Esophagus (tissue), 2 donors: ENCODE data around the gene PRR30. TPM values are rescaled to one million over a fixed set of nuclear protein-coding genes. Genes with fewer than 3 reads are reported as not detected.
"Not testable (repeated sequence)": the region's sequence is repeated elsewhere in the genome, so short reads cannot be mapped to it uniquely, and the experiment has no call there.

ENCODE experiments used
- H3K27ac ChIP-seq, 2 donors: one replicate each; pipeline ENCODE4 v1.5.1; 2013; ENCODE audit warnings: low read depth in 2 of 2, mild to moderate bottlenecking in 2 of 2, inconsistent platforms in 1 of 2, low read length in 1 of 2, moderate library complexity in 1 of 2
- H3K27me3 ChIP-seq, 2 donors: one replicate each; pipeline ENCODE4 v1.6.1; 2013; ENCODE audit warnings: low read length in 2 of 2, control low read depth in 1 of 2, mild to moderate bottlenecking in 1 of 2; ENCODE audit not compliant: insufficient read depth in 2 of 2, control insufficient read depth in 1 of 2
- H3K36me3 ChIP-seq, 2 donors: one replicate each; pipeline ENCODE4 v1.6.1; 2013; ENCODE audit warnings: low read length in 1 of 2; ENCODE audit not compliant: control insufficient read depth in 2 of 2, insufficient read depth in 2 of 2
- H3K4me1 ChIP-seq, 2 donors: one replicate each; pipeline ENCODE4 v1.6.1; 2013; ENCODE audit warnings: low read length in 1 of 2; ENCODE audit not compliant: control insufficient read depth in 2 of 2, insufficient read depth in 2 of 2
- H3K4me3 ChIP-seq, 2 donors: one replicate each; pipeline ENCODE4 v1.5.1; 2013; ENCODE audit warnings: low read length in 2 of 2, mild to moderate bottlenecking in 2 of 2, low read depth in 1 of 2, moderate library complexity in 1 of 2
- H3K9me3 ChIP-seq, 2 donors: one replicate each; pipeline ENCODE4 v1.6.1; 2013; ENCODE audit warnings: mild to moderate bottlenecking in 2 of 2, low read depth in 1 of 2, low read length in 1 of 2, moderate library complexity in 1 of 2; ENCODE audit not compliant: control insufficient read depth in 2 of 2, insufficient read depth in 1 of 2
- WGBS, 2 donors: extraction: QIAGEN DNeasy Blood & Tissue Kit; methylation state at CpG; one replicate each; pipeline ENCODE4 v1.1.7; 2013; 5-methylcytosine and 5-hydroxymethylcytosine counted together
- polyA plus RNA-seq, 2 donors: library from polyadenylated mRNA; stranded (reverse); fragments of 200-250 nt; gene quantifications; one replicate each; pipeline ENCODE4 v1.2.3, GENCODE V29; 2013
- donor health status: healthy with polysubstance abuse.
- donor health status: Bipolar disorder and iron deficiency.

Gene PRR30
- polyA plus RNA-seq, 2 donors, result not detected

DNA sequence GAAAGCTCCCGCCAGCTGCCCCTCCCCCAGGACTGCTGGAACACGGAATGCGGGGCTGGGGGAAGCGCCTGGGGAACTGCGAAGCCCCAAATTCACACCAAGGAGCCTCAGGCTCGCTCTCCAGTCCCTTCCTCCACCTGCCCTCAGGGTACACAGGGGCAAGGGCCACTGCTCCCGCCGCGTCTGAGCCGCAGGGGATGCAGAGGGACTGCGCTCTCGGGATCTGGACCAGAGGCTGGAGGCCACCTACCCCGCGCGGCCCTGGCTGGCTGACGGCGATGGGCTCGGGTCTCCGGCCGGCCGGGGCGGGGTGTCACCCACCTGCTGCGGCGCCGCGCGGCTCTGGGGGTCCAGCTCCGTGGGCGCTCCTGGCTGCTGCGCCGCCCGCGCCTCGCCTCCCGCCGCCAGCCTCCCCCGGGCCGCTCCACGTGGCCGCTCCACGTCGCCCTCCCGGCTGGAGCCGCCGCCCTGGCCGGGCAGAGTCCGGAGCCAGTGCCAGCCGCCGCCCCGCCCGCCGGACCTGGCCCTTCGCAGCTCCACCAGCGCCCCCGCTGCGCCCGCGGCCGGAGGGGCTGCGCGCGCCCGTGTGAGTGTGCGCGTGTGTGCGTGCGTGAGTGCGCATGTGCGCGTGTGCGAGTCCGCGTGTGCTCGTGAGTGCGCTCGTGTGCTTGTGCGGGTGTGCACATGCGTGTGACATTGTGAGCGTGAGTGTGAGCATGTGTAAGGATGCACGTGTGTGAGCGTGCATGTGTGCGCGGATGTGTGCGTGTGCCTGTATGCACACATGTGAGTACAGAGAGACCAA, 20.5 kb downstream of the PRR30 start, which contains the start of gene CGREF1:
CGREF1 (minus strand) TSS at position 604 of the 805 bp plus-strand sequence. CDS start 14,762 bp downstream, outside the sequence.
- Histone ChIP-seq H3K36me3 (no peaks in the 10 kb centered on the region), H3K4me1 (peaks cover 7 to 8% of the 10 kb centered on the region in 2 donors), H3K27ac (no peak within 1 kb of the TSS), H3K4me3 (peak within 1 kb of the TSS; percentile 44 to 56), H3K27me3 (no peaks in the 10 kb centered on the region), H3K9me3 (no peaks in the 10 kb centered on the region)
- WGBS, 2 donors, result 3 to 4% methylated on average over 51 to 84 of the region's 84 CpGs

DNA sequence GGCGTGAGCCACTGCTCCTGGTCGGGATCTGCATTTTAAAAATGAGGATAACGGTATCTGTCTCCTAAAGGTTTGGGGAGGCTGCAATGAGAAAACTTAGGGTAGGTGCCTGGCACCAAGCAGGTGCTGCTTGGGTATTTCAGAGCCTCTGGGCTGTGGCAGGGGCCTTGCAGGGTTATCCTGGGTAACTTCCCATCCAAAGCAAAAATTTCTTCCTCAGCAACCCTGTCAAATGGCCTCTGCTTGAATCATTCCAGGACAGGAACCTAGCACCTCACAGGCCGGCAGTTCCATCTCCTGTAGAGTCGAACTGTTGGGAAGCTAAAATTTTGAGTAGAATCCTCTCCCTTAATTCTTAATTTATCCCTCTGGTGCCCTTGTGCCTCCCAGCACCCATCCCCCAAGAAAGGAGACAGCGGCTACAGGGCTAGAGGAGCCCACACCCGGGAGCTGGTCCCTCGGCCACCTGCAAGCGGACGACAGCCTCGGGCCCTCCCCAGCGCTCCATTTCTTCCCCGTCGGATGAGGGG, 21.1 kb downstream of the PRR30 start:
- 26% methylated on average over 14 of the region's 14 CpGs for WGBS, 2 donors

DNA sequence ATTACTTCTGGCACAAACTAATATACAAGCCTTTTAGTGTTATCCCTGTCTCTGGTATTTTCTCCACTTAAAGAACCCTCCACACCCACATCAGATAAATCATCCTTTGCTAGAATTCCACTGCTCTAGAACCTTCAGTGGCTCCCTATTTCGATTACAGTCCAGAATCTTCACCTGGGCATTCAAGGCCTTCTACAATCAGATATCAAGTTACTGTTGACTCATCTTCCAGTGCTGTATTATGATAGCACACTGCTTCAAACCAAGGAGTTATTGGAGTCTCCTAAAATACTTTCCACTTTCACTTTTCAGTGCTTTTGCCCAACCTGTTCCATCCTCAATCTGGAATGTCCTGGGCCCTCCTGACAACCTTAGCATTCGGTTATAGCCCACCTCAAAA, 23.7 kb downstream of the PRR30 start:
- Histone ChIP-seq H3K4me3 (no peak overlapping the region), H3K4me1 (peaks cover 7% of the 10 kb centered on the region in 2 donors), H3K27ac (no peak overlapping the region), H3K36me3 (no peaks in the 10 kb centered on the region), H3K27me3 (no peaks in the 10 kb centered on the region), H3K9me3 (no peaks in the 10 kb centered on the region)
- 60 to 67% methylated on average over 2 of the region's 2 CpGs for WGBS, 2 donors

More for the DNA sequence above, 21.1 kb downstream of the PRR30 start:
- Histone ChIP-seq H3K9me3 (no peaks in the 10 kb centered on the region), H3K36me3 (no peaks in the 10 kb centered on the region), H3K4me3 (peak overlapping the region; percentile 44 to 56), H3K27me3 (no peaks in the 10 kb centered on the region), H3K27ac (no peak overlapping the region), H3K4me1 (peaks cover 7% of the 10 kb centered on the region in 2 donors)

DNA sequence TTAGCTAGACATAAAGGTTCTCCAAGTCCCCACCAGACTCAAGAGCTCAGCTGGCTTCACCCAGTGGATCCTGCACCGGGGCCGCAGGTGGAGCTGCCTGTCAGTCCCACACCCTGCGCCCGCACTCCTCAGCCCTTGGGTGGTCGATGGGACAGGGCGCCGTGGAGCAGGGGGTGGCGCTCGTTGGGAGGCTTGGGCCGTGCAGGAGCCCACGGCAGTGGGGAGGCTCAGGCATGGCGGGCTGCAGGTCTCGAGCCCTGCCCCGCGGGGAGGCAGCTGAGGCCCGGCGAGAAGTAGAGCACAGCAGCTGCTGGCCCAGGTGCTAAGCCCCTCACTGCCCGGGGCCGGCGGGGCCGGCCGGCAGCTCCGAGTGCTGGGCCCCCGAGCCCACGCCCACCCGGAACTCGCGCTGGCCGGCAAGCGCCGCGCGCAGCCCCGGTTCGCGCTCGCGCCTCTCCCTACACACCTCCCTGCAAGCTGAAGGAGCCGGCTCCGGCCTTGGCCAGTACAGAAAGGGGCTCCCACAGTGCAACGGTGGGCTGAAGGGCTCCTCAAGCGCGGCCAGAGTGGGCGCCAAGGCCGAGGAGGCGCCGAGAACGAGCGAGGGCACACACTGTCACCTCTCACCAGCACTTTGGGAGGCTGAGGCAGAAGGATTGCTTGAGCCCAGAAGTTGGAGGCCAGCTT, 27.7 kb downstream of the PRR30 start:
- not testable (repeated sequence) for H3K27ac ChIP-seq, H3K4me1 ChIP-seq, H3K36me3 ChIP-seq, H3K4me3 ChIP-seq, H3K27me3 ChIP-seq, H3K9me3 ChIP-seq
- 94% methylated on average over 42 to 49 of the region's 49 CpGs for WGBS, 2 donors

DNA sequence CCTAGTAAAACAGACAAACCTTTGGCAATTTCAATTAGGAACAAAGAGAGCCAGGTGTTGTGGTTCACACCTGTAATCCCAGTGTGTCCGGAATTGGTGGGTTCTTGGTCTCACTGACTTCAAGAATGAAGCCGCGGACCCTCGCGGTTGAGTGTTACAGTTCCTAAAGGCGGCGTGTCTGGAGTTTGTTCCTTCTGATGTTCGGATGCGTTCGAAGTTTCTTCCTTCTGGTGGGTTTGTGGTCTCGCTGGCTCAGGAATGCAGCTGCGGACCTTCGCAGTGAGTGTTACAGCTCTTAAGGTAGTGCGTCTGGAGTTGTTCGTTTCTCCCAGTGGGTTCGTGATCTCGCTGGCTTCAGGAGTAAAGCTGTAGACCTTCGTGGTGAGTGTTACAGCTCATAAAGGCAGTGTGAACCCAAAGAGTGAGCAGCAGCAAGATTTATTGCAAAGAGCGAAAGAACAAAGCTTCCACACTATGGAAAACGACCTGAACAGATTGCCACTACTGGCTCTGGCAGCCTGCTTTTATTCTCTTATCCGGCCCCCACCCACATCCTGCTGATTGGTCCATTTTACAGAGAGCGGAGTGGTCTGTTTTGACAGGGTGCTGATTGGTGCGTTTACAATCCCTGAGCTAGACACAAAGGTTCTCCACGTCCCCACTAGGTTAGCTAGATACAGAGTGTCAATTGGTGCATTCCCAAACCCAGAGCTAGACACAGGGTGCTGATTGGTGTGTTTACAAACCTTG, 28.4 kb downstream of the PRR30 start:
- not testable (repeated sequence) for H3K36me3 ChIP-seq, H3K27me3 ChIP-seq, H3K27ac ChIP-seq, H3K4me3 ChIP-seq, H3K9me3 ChIP-seq, H3K4me1 ChIP-seq
- 87% methylated on average over 24 of the region's 24 CpGs for WGBS, 2 donors

DNA sequence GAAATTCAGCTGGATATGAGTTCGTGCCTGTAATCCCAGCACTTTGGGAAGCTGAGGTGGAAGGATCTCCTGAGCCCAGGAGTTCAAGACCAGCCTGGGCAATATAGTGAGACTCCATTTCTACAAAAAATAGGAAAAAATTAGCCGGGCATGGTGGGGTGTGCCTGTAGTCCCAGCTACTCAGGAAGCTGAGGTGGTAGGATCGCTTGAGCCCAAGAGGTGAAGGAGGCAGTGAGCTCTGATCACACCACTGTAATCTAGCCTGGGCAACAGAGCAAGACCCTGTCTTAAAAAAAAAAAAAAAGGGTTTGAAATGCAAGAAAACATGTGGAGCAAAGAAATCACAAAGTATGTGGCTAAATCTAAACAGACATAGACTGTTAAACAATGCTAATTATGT, 30.1 kb downstream of the PRR30 start:
- H3K4me3 ChIP-seq, result no peak overlapping the region

DNA sequence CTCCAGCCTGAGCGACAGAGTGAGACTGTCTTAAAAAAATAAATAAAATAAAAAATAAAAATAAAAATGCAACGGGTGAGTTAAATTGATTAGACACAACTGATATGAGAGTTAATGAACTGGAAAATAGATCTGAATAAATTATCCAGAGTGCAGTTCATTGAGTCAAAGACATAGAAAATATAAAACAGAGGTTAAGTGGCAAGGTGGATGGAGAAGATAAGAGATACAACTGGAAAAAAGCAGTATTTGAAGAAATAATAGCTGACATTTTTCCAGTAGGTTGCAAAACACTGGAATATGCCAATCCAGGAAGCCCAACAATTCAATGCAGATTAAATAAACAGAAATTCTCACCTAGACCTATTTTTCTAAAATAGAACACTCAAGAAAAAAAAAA, 31.0 kb downstream of the PRR30 start:
- 81 to 88% methylated on average over 2 of the region's 2 CpGs for WGBS, 2 donors
- Histone ChIP-seq H3K9me3 (no peaks in the 10 kb centered on the region), H3K4me3 (no peak overlapping the region), H3K36me3 (no peaks in the 10 kb centered on the region), H3K27ac (no peak overlapping the region), H3K4me1 (no peaks in the 10 kb centered on the region), H3K27me3 (no peaks in the 10 kb centered on the region)

More for the DNA sequence above, 30.1 kb downstream of the PRR30 start:
- no peaks in the 10 kb centered on the region for H3K36me3 ChIP-seq
- no peaks in the 10 kb centered on the region for H3K9me3 ChIP-seq
- no peaks in the 10 kb centered on the region for H3K4me1 ChIP-seq
- 93% methylated on average over 3 of the region's 3 CpGs for WGBS, 2 donors
- no peaks in the 10 kb centered on the region for H3K27me3 ChIP-seq
- H3K27ac ChIP-seq, result no peak overlapping the region

DNA sequence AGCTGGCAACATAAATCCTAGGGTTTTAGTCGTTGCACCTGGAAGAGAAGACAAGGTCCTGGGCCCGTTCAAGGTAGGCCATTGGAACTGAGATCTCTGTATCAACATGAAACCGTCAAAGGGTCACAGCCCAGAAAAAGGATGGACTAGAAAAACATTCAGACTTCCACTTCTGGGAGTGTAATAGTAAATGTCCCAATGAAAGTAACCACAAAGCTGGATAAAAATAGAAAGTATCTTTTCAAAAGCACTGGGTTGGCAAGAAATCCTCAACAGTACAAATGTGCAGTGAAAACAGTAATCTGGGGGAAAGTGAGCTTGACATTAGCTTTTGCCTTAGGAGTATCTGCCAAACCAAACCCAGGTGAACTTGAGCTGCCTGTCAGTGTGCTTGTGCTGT, 33.2 kb downstream of the PRR30 start:
- Histone ChIP-seq H3K36me3 (no peaks in the 10 kb centered on the region), H3K27ac (no peak overlapping the region), H3K4me3 (no peak overlapping the region), H3K27me3 (no peaks in the 10 kb centered on the region), H3K4me1 (no peaks in the 10 kb centered on the region), H3K9me3 (no peaks in the 10 kb centered on the region)
- 61 to 67% methylated on average over 3 of the region's 3 CpGs for WGBS, 2 donors

DNA sequence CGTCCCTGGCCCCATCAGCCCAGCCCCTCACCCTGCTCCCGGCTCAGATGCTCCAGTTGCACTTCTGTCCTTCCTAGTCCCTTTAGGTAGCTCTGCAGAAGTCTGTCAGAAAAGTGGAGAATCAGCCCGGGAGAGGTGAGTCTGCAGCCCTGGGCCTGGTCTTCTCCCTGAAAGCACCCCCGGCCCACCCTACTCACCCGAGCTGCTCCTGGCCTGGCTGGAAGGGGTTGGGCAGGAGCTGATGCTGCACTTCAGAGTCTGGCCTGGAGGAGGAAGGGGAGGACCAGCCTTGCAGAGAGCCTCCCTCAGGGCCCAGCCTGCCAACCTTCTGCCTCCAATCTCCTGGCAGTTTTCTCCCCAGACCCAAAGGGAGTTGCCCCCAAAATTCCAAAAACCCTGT, 36.9 kb downstream of the PRR30 start:
- no peaks in the 10 kb centered on the region for H3K27me3 ChIP-seq
- H3K4me3 ChIP-seq, result no peak overlapping the region
- WGBS, 2 donors, result 77 to 84% methylated on average over 5 of the region's 5 CpGs
- no peak overlapping the region for H3K27ac ChIP-seq
- H3K36me3 ChIP-seq, result peaks cover 0 to 2% of the 10 kb centered on the region in 2 donors
- H3K9me3 ChIP-seq, result no peaks in the 10 kb centered on the region
- H3K4me1 ChIP-seq, result no peaks in the 10 kb centered on the region
